LNCaP clone FGC (cell line): ENCODE data around the gene STIM2.
A peak's percentile ranks its signal among the peaks of the same experiment; 100 is the strongest.

Source experiments
- DNase-seq: peaks from one replicate; pipeline ENCODE4 v3.0.0-alpha.2; 2011; ENCODE audit warnings: low read depth
- H3K4me3 ChIP-seq: 2 replicates; pipeline ENCODE4 v1.5.1; 2011; ENCODE audit warnings: mild to moderate bottlenecking, low read depth, low read length, control low read depth
- TF ChIP-seq, protein P1 (sequence below): IDR thresholded peaks from 2 replicates; pipeline ENCODE4 v1.5.1; 2012; ENCODE audit warnings: mild to moderate bottlenecking; ENCODE audit not compliant: control insufficient read depth, insufficient read depth; ENCODE audit errors: extremely low read depth

STIM2 gene

DNA sequence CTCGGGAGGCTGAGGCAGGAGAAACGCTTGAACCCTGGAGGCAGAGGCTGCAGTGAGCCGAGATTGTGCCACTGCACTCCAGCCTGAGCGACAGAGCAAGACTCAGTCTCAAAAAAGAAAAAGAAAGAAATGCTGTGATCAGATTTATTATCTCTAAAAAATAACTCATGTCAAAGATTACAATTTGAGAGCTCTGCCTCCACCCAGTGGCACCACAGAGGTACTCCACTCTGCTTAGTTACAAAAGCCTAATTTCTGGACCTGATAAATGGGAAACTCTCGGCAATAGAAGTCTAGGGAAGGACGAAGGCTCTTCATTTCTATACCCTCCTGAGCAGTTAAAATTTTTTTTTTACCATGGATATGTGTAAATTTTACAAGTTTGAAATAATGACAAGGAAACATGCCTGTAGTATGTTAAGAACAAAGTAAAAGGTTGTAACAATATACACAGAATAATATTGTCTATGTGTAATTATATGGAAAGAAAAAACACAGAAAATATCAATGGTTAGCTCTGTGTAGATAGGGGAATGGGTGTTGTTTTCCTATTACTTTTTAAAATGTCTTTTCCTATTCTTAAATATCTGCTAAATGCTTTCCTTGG, 149.8 kb downstream of the STIM2 start:
- TF ChIP-seq, protein P1, sequence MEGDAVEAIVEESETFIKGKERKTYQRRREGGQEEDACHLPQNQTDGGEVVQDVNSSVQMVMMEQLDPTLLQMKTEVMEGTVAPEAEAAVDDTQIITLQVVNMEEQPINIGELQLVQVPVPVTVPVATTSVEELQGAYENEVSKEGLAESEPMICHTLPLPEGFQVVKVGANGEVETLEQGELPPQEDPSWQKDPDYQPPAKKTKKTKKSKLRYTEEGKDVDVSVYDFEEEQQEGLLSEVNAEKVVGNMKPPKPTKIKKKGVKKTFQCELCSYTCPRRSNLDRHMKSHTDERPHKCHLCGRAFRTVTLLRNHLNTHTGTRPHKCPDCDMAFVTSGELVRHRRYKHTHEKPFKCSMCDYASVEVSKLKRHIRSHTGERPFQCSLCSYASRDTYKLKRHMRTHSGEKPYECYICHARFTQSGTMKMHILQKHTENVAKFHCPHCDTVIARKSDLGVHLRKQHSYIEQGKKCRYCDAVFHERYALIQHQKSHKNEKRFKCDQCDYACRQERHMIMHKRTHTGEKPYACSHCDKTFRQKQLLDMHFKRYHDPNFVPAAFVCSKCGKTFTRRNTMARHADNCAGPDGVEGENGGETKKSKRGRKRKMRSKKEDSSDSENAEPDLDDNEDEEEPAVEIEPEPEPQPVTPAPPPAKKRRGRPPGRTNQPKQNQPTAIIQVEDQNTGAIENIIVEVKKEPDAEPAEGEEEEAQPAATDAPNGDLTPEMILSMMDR, result peak; percentile 90
- DNase-seq, result no peak
- H3K4me3 ChIP-seq, result no peak overlapping the region

DNA sequence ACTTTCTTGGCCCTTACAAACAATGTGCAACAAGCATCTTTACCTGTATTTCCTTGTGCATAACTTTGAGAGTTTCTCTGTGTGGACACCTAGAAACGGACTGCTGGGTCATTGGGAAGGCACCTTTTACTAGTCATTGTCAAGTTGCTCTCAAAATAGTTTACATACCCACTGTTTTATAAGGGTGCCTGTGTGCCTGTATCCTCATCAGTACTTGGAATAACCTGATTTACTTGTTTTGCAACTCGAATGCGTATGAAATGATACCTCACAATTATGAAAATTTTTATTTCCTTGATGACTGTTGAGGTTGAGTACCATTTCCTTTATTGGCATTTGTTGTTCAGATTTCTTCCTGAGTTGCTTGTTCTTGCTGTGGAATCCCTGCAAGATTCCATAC, 150.8 kb downstream of the STIM2 start:
- peak; percentile 87 for DNase-seq
- TF ChIP-seq, protein P1, result no peak

DNA sequence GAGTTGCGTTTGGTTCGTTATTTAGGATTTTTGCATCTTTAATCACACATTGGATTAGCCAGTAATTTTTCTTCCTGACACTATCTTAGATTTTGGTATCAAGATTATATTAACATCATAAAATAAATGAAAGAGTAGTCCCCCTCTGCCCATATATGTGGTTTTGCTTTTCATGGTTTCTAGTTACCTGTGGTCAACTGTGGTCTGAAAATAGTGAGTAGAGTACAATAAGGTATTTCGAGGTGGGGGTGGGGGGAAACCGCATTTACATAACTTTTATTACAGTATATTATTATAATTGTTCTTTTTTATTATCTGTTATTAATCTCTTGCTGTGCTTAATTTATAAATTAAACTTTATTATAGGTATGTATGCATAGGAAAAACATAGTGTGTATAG, 152.4 kb downstream of the STIM2 start:
- no peak overlapping the region for H3K4me3 ChIP-seq
- no peak for DNase-seq
- TF ChIP-seq, protein P1, result no peak

More for the DNA sequence above, 150.8 kb downstream of the STIM2 start:
- H3K4me3 ChIP-seq, result no peak overlapping the region

DNA sequence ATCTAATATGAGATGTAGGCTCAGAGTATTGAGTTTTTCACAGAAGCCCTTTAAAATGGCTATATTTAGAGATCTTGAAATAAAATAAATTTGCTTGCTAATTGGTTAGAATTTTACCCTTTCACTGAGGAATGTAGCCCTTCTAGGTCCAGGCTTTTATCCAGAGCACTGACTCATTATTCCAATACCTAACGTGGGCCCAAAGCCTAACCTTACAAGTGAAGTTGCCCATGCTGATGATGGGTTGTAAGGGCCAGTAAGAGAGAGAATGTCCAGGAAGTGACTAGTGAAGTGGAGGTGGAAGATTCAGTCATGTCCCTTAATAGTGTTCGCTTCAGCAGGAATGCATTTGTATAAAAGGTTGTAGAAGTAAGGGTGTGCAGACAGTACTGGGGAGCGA, 155.9 kb downstream of the STIM2 start:
- no peak overlapping the region for H3K4me3 ChIP-seq
- TF ChIP-seq, protein P1, result no peak
- DNase-seq, result no peak

DNA sequence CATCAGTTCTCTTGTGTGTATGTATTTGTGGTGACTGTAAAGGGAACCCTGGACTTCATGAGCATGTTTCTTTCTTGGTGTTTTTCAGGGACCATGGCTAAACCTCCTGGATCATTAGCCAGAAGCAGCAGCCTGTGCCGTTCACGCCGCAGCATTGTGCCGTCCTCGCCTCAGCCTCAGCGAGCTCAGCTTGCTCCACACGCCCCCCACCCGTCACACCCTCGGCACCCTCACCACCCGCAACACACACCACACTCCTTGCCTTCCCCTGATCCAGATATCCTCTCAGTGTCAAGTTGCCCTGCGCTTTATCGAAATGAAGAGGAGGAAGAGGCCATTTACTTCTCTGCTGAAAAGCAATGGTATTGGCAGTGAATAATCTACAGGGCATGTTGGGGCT, 157.0 kb downstream of the STIM2 start:
- H3K4me3 ChIP-seq, result no peak overlapping the region
- DNase-seq, result no peak
- TF ChIP-seq, protein P1, result no peak

DNA sequence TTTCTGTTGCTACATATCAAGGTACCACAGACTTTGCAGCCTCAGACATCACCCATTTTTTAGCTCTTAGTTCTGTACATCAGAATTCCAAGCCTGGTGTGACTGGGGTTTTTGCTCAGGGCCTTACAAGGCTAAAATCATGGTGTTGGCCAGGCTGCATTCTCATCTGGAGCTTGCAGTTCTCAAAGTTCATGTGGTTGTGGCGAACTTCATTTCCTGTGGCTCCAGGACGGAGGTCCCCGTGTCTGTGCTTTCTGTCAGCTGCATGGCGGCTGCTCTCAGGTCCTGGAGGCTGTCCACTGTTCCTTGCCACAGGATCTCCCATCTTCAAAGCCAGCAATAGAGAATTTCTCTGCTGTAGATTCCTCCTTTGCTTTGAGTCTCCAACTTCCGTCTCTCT, 157.4 kb downstream of the STIM2 start:
- TF ChIP-seq, protein P1, result no peak
- no peak overlapping the region for H3K4me3 ChIP-seq
- no peak for DNase-seq

DNA sequence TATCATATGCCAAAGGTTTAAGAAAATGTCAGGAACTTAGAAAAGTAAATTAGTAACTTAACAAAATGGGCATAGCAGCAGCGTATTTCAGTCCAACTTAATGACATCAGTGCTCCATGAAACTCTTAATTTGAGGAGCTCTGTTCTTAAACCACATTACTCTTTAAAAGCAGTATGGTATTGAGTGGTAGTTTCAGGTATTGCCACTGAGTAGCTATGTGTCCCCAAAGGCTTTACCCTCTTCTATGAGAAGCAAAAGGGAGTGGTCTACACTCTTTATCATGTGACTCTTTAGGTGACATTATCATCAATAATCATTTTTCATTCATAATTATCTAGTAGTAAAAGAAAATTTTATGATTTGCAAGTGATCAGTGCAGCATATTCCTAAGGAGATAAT, 158.3 kb downstream of the STIM2 start:
- TF ChIP-seq, protein P1, result no peak
- H3K4me3 ChIP-seq, result no peak overlapping the region
- DNase-seq, result no peak
